ENCODE data around the gene FMN2. TPM values are rescaled to one million over a fixed set of nuclear protein-coding genes. Genes with fewer than 3 reads are reported as not detected.

Gene FMN2
- total RNA-seq, 1 experiment from 2014 or later: 0.59 TPM

- H2BK15ac ChIP-seq (ENCODE audit: low read depth, low read length): no peak overlapping the region
- TF ChIP-seq, protein P1, sequence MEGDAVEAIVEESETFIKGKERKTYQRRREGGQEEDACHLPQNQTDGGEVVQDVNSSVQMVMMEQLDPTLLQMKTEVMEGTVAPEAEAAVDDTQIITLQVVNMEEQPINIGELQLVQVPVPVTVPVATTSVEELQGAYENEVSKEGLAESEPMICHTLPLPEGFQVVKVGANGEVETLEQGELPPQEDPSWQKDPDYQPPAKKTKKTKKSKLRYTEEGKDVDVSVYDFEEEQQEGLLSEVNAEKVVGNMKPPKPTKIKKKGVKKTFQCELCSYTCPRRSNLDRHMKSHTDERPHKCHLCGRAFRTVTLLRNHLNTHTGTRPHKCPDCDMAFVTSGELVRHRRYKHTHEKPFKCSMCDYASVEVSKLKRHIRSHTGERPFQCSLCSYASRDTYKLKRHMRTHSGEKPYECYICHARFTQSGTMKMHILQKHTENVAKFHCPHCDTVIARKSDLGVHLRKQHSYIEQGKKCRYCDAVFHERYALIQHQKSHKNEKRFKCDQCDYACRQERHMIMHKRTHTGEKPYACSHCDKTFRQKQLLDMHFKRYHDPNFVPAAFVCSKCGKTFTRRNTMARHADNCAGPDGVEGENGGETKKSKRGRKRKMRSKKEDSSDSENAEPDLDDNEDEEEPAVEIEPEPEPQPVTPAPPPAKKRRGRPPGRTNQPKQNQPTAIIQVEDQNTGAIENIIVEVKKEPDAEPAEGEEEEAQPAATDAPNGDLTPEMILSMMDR (conservative IDR thresholded peaks at IDR 0.05): 0 out of 3 replicates have a peak, but pooled peaks have one; percentile 31
- H3K23me2 ChIP-seq (ENCODE audit: insufficient read length, low read depth, low read length, poor library complexity, severe bottlenecking): no peaks in the 10 kb centered on the region
- no peaks in the 10 kb centered on the region for H3K79me1 ChIP-seq (ENCODE audit: insufficient read depth, low read depth, low read length, poor library complexity, severe bottlenecking)
- no peak overlapping the region for H3K4me3 Mint-ChIP-seq
- no peak overlapping the region for H3K27ac ChIP-seq (ENCODE audit: insufficient read length, low read depth, low read length)
- DNase-seq: no peak
- no peak overlapping the region for H2BK20ac ChIP-seq (ENCODE audit: low read depth, low read length, poor library complexity, severe bottlenecking)
- no peak overlapping the region for H4K5ac ChIP-seq (ENCODE audit: insufficient read length, low read depth, low read length)
- H3K56ac ChIP-seq (ENCODE audit: insufficient read length, low read depth, low read length): no peak overlapping the region
- no peaks in the 10 kb centered on the region; a peak in 1 of 5 replicates for H3K9me3 Mint-ChIP-seq
- H3K4me2 ChIP-seq (ENCODE audit: insufficient read depth, insufficient read length, low read length): no peak overlapping the region
- H3T11ph ChIP-seq (ENCODE audit: low read length): no peak overlapping the region
- H4K8ac ChIP-seq (replicated peaks; ENCODE audit: insufficient read length, low read depth, low read length): no peak overlapping the region
- H3K4me1 ChIP-seq (ENCODE audit: insufficient read depth, low read length): peaks cover 8% of the 10 kb centered on the region; the same call in 1 of the 2 replicates
- H2BK5ac ChIP-seq (ENCODE audit: insufficient read length, low read length): no peak overlapping the region
- no peaks in the 10 kb centered on the region for H3K79me2 ChIP-seq (ENCODE audit: insufficient read depth, low read length)
- H2BK12ac ChIP-seq (ENCODE audit: insufficient read length, low read depth, low read length): no peak overlapping the region
- no peak overlapping the region for H3K18ac ChIP-seq (ENCODE audit: insufficient read length, low read depth, low read length)
- H3K4ac ChIP-seq (ENCODE audit: low read depth, low read length): no peak overlapping the region
- no peak overlapping the region for H2AFZ ChIP-seq (ENCODE audit: low read length)
- H3K9ac ChIP-seq (ENCODE audit: extremely low read depth, insufficient read length, low read length): no peak overlapping the region
- WGBS (ENCODE audit: extremely low coverage, insufficient read length, low lambda C conversion rate): no CpG with 5 or more reads among the region's 6 CpGs
- H3K27me3 ChIP-seq (ENCODE audit: insufficient read depth, low read length): no peaks in the 10 kb centered on the region
- H4K20me1 ChIP-seq (ENCODE audit: control insufficient read depth, insufficient read depth, insufficient read length): no peaks in the 10 kb centered on the region
- peaks cover 6 to 7% of the 10 kb centered on the region in 2 experiments for H3K4me1 Mint-ChIP-seq
- no peak overlapping the region for H2BK120ac ChIP-seq (ENCODE audit: low read depth, low read length, poor library complexity, severe bottlenecking)
- no peaks in the 10 kb centered on the region for H3K36me3 Mint-ChIP-seq (ENCODE audit: insufficient read depth in 1 of 3, low read depth in 3 of 3)
- no peak overlapping the region for H3K23ac ChIP-seq (ENCODE audit: insufficient read length, low read depth, low read length)
- no peak overlapping the region for H4K91ac ChIP-seq (ENCODE audit: insufficient read length, low read depth, low read length)
- H3K27ac Mint-ChIP-seq: no peak overlapping the region
- H3K9me3 ChIP-seq (ENCODE audit: control insufficient read depth, low read depth, low read length): no peaks in the 10 kb centered on the region
- no peak overlapping the region for H3K14ac ChIP-seq (ENCODE audit: insufficient read depth, low read length)
- no peak overlapping the region for H2AK5ac ChIP-seq (ENCODE audit: insufficient read length, low read length)
- no peaks in the 10 kb centered on the region for H3K27me3 Mint-ChIP-seq (ENCODE audit: low read depth)
Measured at GRCh38 chr1:240111558-240111957, 19.9 kb downstream of the FMN2 start.
